B cell (primary cell): ENCODE data around the gene MED16. TPM values are rescaled to one million over a fixed set of nuclear protein-coding genes. Genes with fewer than 3 reads are reported as not detected.

Source experiments
- ATAC-seq: fragments of 200-7000 bp; cut with Tn5 transposase; one replicate; pipeline ENCODE4 v1.10.0; 2021; ENCODE audit warnings: low read depth, mild to moderate bottlenecking, moderate number of reproducible peaks, moderate library complexity
- CTCF ChIA-PET: fragments of 350-600 bp; sonication (Branson Sonifier 250); formaldehyde crosslinking; loops from one replicate; lab custom pipeline; 2021; ENCODE audit warnings: antibody characterized with exemption, inconsistent platforms; lab: Charles Lee
- POLR2A ChIA-PET: fragments of 350-600 bp; sonication (Branson Sonifier 250); formaldehyde crosslinking; loops from one replicate; lab custom pipeline; 2021; ENCODE audit warnings: antibody characterized with exemption; lab: Charles Lee
- DNase-seq: peaks from one replicate; pipeline ENCODE4 v3.0.0; 2013
- H2AFZ ChIP-seq: 2 replicates; pipeline ENCODE4 v1.6.1; 2012; ENCODE audit warnings: mild to moderate bottlenecking, low read depth, low read length; ENCODE audit not compliant: insufficient read depth, poor library complexity, severe bottlenecking
- H3K27ac ChIP-seq, 2 donors: 1 replicate in 1 of 2; 2 replicates in 1 of 2; pipeline ENCODE4 v1.5.1; 2012 to 2013; ENCODE audit warnings: low read length in 2 of 2, mild to moderate bottlenecking in 2 of 2, moderate library complexity in 1 of 2
- H3K27me3 ChIP-seq, 4 experiments: fragments of 200-600 bp in 1 of 4; sonication (generic) in 1 of 4; replicated peaks in 1 of 4; 1 replicate in 2 of 4; 2 replicates in 2 of 4; pipeline versions ENCODE4 v1.6.1 to v1.7.0; 2013 to 2016; ENCODE audit warnings: low read length in 3 of 4, mild to moderate bottlenecking in 2 of 4, mixed read lengths in 1 of 4, moderate library complexity in 1 of 4; ENCODE audit not compliant: insufficient read depth in 4 of 4, control insufficient read depth in 3 of 4; ENCODE audit errors: control extremely low read depth in 1 of 4
- H3K36me3 ChIP-seq, 2 experiments: replicated peaks in 1 of 2; 1 replicate in 1 of 2; 2 replicates in 1 of 2; pipeline versions ENCODE4 v1.6.1 to v1.7.1; 2013; ENCODE audit warnings: low read length in 1 of 2; ENCODE audit not compliant: insufficient read depth in 2 of 2, control insufficient read depth in 1 of 2; ENCODE audit errors: control extremely low read depth in 1 of 2, extremely low read depth in 1 of 2
- H3K4me1 ChIP-seq, 2 donors: fragments of 200-600 bp in 1 of 2; sonication (generic) in 1 of 2; 1 replicate in 1 of 2; 2 replicates in 1 of 2; pipeline versions ENCODE4 v1.5.1 to v1.6.1; 2013 to 2017; ENCODE audit warnings: low read length in 2 of 2; ENCODE audit not compliant: control insufficient read depth in 2 of 2, insufficient read depth in 2 of 2
- H3K4me2 ChIP-seq: replicated peaks from 2 replicates; pipeline ENCODE3; 2012; ENCODE audit warnings: mild to moderate bottlenecking, low read depth, low read length; ENCODE audit not compliant: poor library complexity, severe bottlenecking
- H3K4me3 ChIP-seq, 5 experiments: fragments of 200-600 bp in 1 of 5; sonication (generic) in 1 of 5; 1 replicate in 3 of 5; 2 replicates in 2 of 5; pipeline versions ENCODE4 v1.5.1 to v1.7.0; 2011 to 2016; ENCODE audit warnings: low read length in 4 of 5, mild to moderate bottlenecking in 4 of 5, low read depth in 2 of 5, control low read depth in 1 of 5, moderate library complexity in 1 of 5; ENCODE audit not compliant: insufficient read depth in 1 of 5; ENCODE audit errors: control extremely low read depth in 1 of 5, extremely low read depth in 1 of 5
- H3K79me2 ChIP-seq: fragments of 200-600 bp; sonication (generic); one replicate; pipeline ENCODE4 v1.6.0; 2016; ENCODE audit warnings: low read length; ENCODE audit not compliant: control insufficient read depth, insufficient read depth
- H3K9ac ChIP-seq: fragments of 200-600 bp; sonication (generic); 2 replicates; pipeline ENCODE4 v1.6.1; 2017; ENCODE audit warnings: mild to moderate bottlenecking, low read length, moderate library complexity
- H3K9me3 ChIP-seq, 3 donors: one replicate each; pipeline versions ENCODE4 v1.6.1 to v1.7.1; 2013; ENCODE audit warnings: low read length in 2 of 3; ENCODE audit not compliant: control insufficient read depth in 2 of 3, insufficient read depth in 1 of 3; ENCODE audit errors: control extremely low read depth in 1 of 3
- H4K20me1 ChIP-seq: 2 replicates; pipeline ENCODE4 v1.6.0; 2012; ENCODE audit warnings: mild to moderate bottlenecking, low read length; ENCODE audit not compliant: insufficient read depth, control insufficient read depth, poor library complexity, severe bottlenecking
- H3K27ac Mint-ChIP-seq: one replicate; pipeline ENCODE4 v1.8.0; 2021; ENCODE audit warnings: mixed read lengths
- H3K27me3 Mint-ChIP-seq: one replicate; pipeline ENCODE4 v1.8.0; 2021; ENCODE audit warnings: mixed read lengths
- H3K4me1 Mint-ChIP-seq: one replicate; pipeline ENCODE4 v1.8.0; 2021; ENCODE audit warnings: mixed read lengths
- H3K4me3 Mint-ChIP-seq: one replicate; pipeline ENCODE4 v1.8.0; 2021; ENCODE audit warnings: mixed read lengths
- H3K9me3 Mint-ChIP-seq: one replicate; pipeline ENCODE4 v1.8.0; 2022; ENCODE audit warnings: mixed read lengths; ENCODE audit not compliant: insufficient read depth
- EZH2 ChIP-seq: IDR thresholded peaks from 2 replicates; pipeline ENCODE4 v1.6.1; 2012; ENCODE audit warnings: borderline replicate concordance, low read depth, mild to moderate bottlenecking, moderate library complexity, low read length; ENCODE audit not compliant: insufficient read depth, poor library complexity, severe bottlenecking
- WGBS: methylation state at CpG from one replicate; pipeline ENCODE4 v1.1.5; 2013; ENCODE audit warnings: missing lambda C conversion rate; ENCODE audit not compliant: insufficient coverage; 5-methylcytosine and 5-hydroxymethylcytosine counted together
- intact Hi-C: fragments of 100-400 bp; cut with micrococcal nuclease; formaldehyde crosslinking; loops from one replicate; pipeline ENCODE4 v1.10.0; 2022
- polyA plus RNA-seq: library from polyadenylated mRNA; depleted of rRNA; stranded (reverse); fragments of >200 nt; gene quantifications from 2 replicates; pipeline ENCODE4 v1.2.3, GENCODE V29; 2012
- total RNA-seq, 2 donors: library from RNA; stranded (reverse); fragments of 120-200 nt in 1 of 2; gene quantifications; 1 replicate in 1 of 2; 2 replicates in 1 of 2; pipeline versions ENCODE4 v1.2.3 to v1.2.4, GENCODE V29; 2013 to 2022
- TF ChIP-seq, protein P1 (sequence below): fragments of 200-600 bp; IDR thresholded peaks from one replicate; pipeline ENCODE4 v1.8.0; 2022; ENCODE audit warnings: antibody characterized with exemption, mild to moderate bottlenecking

MED16 gene
- total and polyA plus RNA-seq, 2 donors (not counting 1 experiment from before 2014, with no cell fraction given), result 85.0 to 85.3 TPM

DNA sequence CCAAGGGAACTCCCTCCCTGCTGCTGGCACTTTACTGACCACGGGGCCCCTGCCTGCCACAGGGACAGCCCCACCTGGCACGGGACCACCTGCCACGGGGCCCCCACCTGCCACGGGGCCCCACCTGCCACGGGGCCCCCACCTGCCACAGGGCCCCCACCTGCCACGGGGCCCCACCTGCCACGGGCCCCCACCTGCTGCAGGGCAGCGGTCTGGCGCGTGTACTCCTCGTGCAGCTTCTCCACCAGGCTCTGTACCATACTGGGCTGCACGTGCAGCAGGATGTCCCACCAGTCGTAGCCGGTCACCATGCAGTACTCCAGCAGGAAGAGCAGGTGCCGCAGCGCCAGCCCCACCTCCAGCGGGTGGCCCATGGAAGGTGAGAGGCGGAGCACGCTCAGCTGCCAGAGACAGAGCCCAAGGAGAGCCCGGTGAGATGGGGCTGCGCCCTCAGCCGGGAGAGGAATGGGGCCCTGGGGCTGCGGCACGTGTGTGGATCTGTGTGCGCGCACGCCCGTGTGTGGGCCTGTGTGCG is 16.1 kb downstream of the MED16 start:
- Histone ChIP-seq H3K4me2 (no peak overlapping the region), H3K9ac (no peak overlapping the region), H3K9me3 (peaks cover 0 to 3% (median 0%) of the 10 kb centered on the region in 3 donors), H3K27ac (no peak overlapping the region), H3K36me3 (peaks cover 0 to 23% of the 10 kb centered on the region in 2 experiments), H4K20me1 (peaks cover 32% of the 10 kb centered on the region), H3K4me3 (no peak overlapping the region), H2AFZ (no peak overlapping the region), H3K4me1 (peaks cover 8 to 16% of the 10 kb centered on the region in 2 donors), H3K27me3 (no peaks in the 10 kb centered on the region), H3K79me2 (peaks cover 20% of the 10 kb centered on the region)
- ATAC-seq (no peak), DNase-seq (no peak)
- Mint-ChIP-seq H3K4me3 (no peak overlapping the region), H3K27ac (no peak overlapping the region), H3K4me1 (peaks cover 7% of the 10 kb centered on the region), H3K9me3 (no peaks in the 10 kb centered on the region), H3K27me3 (no peaks in the 10 kb centered on the region)
- POLR2A ChIA-PET, result interaction anchor here (0.6 kb wide), 1 partner anchor 499 kb away, joined by 11 read pairs; no protein-coding TSS in a partner anchor
- WGBS, result 90% methylated on average over 29 of the region's 29 CpGs
- TF ChIP-seq, protein P1, sequence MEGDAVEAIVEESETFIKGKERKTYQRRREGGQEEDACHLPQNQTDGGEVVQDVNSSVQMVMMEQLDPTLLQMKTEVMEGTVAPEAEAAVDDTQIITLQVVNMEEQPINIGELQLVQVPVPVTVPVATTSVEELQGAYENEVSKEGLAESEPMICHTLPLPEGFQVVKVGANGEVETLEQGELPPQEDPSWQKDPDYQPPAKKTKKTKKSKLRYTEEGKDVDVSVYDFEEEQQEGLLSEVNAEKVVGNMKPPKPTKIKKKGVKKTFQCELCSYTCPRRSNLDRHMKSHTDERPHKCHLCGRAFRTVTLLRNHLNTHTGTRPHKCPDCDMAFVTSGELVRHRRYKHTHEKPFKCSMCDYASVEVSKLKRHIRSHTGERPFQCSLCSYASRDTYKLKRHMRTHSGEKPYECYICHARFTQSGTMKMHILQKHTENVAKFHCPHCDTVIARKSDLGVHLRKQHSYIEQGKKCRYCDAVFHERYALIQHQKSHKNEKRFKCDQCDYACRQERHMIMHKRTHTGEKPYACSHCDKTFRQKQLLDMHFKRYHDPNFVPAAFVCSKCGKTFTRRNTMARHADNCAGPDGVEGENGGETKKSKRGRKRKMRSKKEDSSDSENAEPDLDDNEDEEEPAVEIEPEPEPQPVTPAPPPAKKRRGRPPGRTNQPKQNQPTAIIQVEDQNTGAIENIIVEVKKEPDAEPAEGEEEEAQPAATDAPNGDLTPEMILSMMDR, result no peak
- TF ChIP-seq EZH2, result no peak
- CTCF ChIA-PET, result interaction anchor here (2.1 kb wide), 1 partner anchor 30 kb away, joined by 6 read pairs; no protein-coding TSS in a partner anchor
- intact Hi-C loops, result no loop called here

DNA sequence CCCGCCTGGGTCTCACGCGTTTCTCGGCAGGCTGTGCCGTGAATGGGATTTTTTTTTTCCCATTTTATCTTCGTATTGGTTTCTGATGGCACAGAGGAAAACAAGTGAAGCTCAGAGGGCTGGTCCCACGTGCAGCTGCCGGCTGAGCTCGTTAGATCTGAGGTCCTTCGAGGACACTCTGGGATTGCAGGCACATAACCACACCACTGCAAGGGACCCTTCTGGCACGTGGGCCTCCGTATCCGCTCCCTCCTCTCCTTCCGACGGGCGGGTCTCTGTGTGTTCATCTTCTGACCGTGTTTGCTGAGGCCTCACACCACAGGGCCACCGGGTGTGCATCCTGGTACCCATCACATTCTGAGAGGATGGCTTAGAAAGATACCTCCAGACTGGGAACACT is 16.9 kb downstream of the MED16 start:
- peaks cover 8 to 17% of the 10 kb centered on the region in 2 donors for H3K4me1 ChIP-seq
- ATAC-seq (no peak), DNase-seq (no peak)
- Mint-ChIP-seq H3K27ac (no peak overlapping the region), H3K4me3 (no peak overlapping the region), H3K4me1 (peaks cover 9% of the 10 kb centered on the region), H3K27me3 (no peaks in the 10 kb centered on the region), H3K9me3 (no peaks in the 10 kb centered on the region)
- no peak overlapping the region for H3K9ac ChIP-seq
- ChIA-PET POLR2A (no interaction called here), CTCF (interaction anchor here (0.8 to 2.1 kb wide), 2 partner anchors 12 to 31 kb away, joined by 3 to 6 read pairs; no protein-coding TSS in a partner anchor)
- no peak overlapping the region for H3K27ac ChIP-seq
- intact Hi-C loops, result no loop called here
- no peak overlapping the region for H3K4me3 ChIP-seq
- H3K27me3 ChIP-seq, result no peaks in the 10 kb centered on the region
- peaks cover 0 to 18% of the 10 kb centered on the region in 2 experiments for H3K36me3 ChIP-seq
- no peak overlapping the region for H3K4me2 ChIP-seq
- WGBS, result 96% methylated on average over 17 of the region's 18 CpGs
- H3K9me3 ChIP-seq, result peaks cover 0 to 3% (median 0%) of the 10 kb centered on the region in 3 donors
- no peak overlapping the region for H2AFZ ChIP-seq
- TF ChIP-seq, protein P1, result no peak
- no peak for TF ChIP-seq EZH2
- H4K20me1 ChIP-seq, result peaks cover 25% of the 10 kb centered on the region
- peaks cover 13% of the 10 kb centered on the region for H3K79me2 ChIP-seq
